Activated CD4-positive, alpha-beta T cell treated with anti-CD3 and anti-CD28 coated beads, Interleukin-2, amount 50 U/mL, for 16 hours (primary cell): Measurements from ENCODE around the gene TEX19.
"Not testable (repeated sequence)": the region's sequence is repeated elsewhere in the genome, so short reads cannot be mapped to it uniquely, and the experiment has no call there.

Source experiments
- DNase-seq: peaks from one replicate; pipeline ENCODE4 v3.0.0-alpha.2; 2020

The TEX19 gene

GRCh38 chr17:82377924-82378740 is 19.1 kb downstream of the TEX19 start:
- DNase-seq: no peak

GRCh38 chr17:82378741-82379021 is 19.6 kb downstream of the TEX19 start:
- no peak for DNase-seq

- DNase-seq: no peak
Measured at GRCh38 chr17:82380860-82381702, 22.0 kb downstream of the TEX19 start.

- DNase-seq: not testable (repeated sequence)
Measured at GRCh38 chr17:82381703-82382009, 22.6 kb downstream of the TEX19 start.

GRCh38 chr17:82382220-82382932 is 23.3 kb downstream of the TEX19 start:
- not testable (repeated sequence) for DNase-seq

- no peak for DNase-seq
Measured at GRCh38 chr17:82382933-82383255, 23.8 kb downstream of the TEX19 start.

GRCh38 chr17:82383411-82383810 is 24.4 kb downstream of the TEX19 start:
- DNase-seq: no peak

- DNase-seq: no peak
Measured at GRCh38 chr17:82384051-82384729, 25.1 kb downstream of the TEX19 start.

- DNase-seq: no peak
Measured at GRCh38 chr17:82384730-82385481, 25.9 kb downstream of the TEX19 start.

GRCh38 chr17:82385559-82386254 is 26.7 kb downstream of the TEX19 start:
- no peak for DNase-seq

GRCh38 chr17:82386255-82386831 is 27.3 kb downstream of the TEX19 start:
- no peak for DNase-seq

GRCh38 chr17:82386881-82387704 is 28.0 kb downstream of the TEX19 start:
- no peak for DNase-seq

GRCh38 chr17:82387705-82388106 is 28.7 kb downstream of the TEX19 start:
- DNase-seq: no peak

GRCh38 chr17:82388223-82388921 is 29.3 kb downstream of the TEX19 start:
- no peak for DNase-seq

GRCh38 chr17:82388922-82389283 is 29.9 kb downstream of the TEX19 start:
- DNase-seq: no peak

- DNase-seq: no peak
Measured at GRCh38 chr17:82389379-82389778, 30.3 kb downstream of the TEX19 start.

GRCh38 chr17:82390015-82390859 is 31.2 kb downstream of the TEX19 start:
- no peak for DNase-seq

- DNase-seq: no peak
Measured at GRCh38 chr17:82390860-82391435, 31.9 kb downstream of the TEX19 start.
